Epithelial cell of esophagus (primary cell): ENCODE results near the gene DDX24.
A peak's percentile ranks its signal among the peaks of the same experiment; 100 is the strongest.

ENCODE experiments used
- DNase-seq: peaks from one replicate; pipeline ENCODE4 v3.0.0; 2010; ENCODE audit warnings: low read depth
- H3K4me3 ChIP-seq: 2 replicates; pipeline ENCODE4 v1.5.1; 2011; ENCODE audit warnings: mild to moderate bottlenecking, low read length, control low read depth
- TF ChIP-seq, protein P1 (sequence below): IDR thresholded peaks from 2 replicates; pipeline ENCODE4 v1.5.1; 2011; ENCODE audit warnings: low read depth, mild to moderate bottlenecking, low read length, control low read depth, inconsistent platforms; ENCODE audit not compliant: insufficient read depth; ENCODE audit errors: missing control alignments

DDX24 gene

GRCh38 chr14:94026889-94027469 lies 54.0 kb downstream of the DDX24 start:
- DNase-seq = no peak
- H3K4me3 ChIP-seq = peak overlapping the region; percentile 51
- TF ChIP-seq, protein P1, sequence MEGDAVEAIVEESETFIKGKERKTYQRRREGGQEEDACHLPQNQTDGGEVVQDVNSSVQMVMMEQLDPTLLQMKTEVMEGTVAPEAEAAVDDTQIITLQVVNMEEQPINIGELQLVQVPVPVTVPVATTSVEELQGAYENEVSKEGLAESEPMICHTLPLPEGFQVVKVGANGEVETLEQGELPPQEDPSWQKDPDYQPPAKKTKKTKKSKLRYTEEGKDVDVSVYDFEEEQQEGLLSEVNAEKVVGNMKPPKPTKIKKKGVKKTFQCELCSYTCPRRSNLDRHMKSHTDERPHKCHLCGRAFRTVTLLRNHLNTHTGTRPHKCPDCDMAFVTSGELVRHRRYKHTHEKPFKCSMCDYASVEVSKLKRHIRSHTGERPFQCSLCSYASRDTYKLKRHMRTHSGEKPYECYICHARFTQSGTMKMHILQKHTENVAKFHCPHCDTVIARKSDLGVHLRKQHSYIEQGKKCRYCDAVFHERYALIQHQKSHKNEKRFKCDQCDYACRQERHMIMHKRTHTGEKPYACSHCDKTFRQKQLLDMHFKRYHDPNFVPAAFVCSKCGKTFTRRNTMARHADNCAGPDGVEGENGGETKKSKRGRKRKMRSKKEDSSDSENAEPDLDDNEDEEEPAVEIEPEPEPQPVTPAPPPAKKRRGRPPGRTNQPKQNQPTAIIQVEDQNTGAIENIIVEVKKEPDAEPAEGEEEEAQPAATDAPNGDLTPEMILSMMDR = no peak

- DNase-seq = peak; percentile 99
- TF ChIP-seq, protein P1 = no peak
- peak within 1 kb of the TSS; percentile 51 for H3K4me3 ChIP-seq
Observed at GRCh38 chr14:94026173-94026888, 54.7 kb downstream of the DDX24 start, which contains the start of gene OTUB2. Gene OTUB2 (plus strand): TSS chr14:94026340. CDS start chr14:94026538, 198 bp downstream.

DNA sequence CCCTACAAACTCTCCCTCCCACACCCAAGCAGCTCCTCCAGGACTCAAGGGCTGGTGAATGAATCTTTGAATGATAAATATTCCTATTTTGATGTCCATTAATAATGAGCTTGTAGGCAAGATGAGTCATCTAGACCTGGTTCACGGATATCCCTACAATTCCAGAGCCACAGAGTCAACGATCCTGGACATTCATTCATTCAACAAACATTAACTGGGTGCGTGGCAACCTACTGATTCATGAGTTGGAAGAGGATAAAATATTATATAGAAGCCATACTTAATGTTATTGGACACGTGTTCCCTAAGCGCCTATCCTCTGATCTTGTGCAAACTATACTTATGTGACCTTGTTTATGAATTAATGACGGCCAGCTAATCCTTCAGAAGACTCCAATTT lies 55.3 kb downstream of the DDX24 start:
- TF ChIP-seq, protein P1 = no peak
- H3K4me3 ChIP-seq = peak overlapping the region; percentile 51
- DNase-seq = peak; percentile 60

DNA sequence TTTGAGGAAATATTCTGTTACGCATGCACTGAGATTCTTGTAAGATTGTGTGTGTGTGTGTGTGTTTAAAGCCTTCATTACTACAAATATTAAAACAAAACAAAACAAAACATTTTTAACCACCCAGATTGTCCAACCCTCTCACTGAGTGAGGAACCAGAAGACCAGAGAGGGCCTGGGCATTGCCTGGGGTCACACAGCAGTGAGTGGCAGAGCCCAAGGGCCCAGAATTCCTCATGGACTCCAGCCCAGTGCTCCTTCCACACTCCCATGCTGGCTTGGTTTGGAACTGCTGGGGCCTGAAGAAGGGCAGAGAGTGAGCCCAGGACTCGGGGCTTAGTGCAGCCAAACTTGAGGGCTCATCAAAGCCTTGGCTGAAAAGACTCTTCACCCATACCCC lies 56.5 kb downstream of the DDX24 start:
- DNase-seq = no peak
- TF ChIP-seq, protein P1 = no peak

DNA sequence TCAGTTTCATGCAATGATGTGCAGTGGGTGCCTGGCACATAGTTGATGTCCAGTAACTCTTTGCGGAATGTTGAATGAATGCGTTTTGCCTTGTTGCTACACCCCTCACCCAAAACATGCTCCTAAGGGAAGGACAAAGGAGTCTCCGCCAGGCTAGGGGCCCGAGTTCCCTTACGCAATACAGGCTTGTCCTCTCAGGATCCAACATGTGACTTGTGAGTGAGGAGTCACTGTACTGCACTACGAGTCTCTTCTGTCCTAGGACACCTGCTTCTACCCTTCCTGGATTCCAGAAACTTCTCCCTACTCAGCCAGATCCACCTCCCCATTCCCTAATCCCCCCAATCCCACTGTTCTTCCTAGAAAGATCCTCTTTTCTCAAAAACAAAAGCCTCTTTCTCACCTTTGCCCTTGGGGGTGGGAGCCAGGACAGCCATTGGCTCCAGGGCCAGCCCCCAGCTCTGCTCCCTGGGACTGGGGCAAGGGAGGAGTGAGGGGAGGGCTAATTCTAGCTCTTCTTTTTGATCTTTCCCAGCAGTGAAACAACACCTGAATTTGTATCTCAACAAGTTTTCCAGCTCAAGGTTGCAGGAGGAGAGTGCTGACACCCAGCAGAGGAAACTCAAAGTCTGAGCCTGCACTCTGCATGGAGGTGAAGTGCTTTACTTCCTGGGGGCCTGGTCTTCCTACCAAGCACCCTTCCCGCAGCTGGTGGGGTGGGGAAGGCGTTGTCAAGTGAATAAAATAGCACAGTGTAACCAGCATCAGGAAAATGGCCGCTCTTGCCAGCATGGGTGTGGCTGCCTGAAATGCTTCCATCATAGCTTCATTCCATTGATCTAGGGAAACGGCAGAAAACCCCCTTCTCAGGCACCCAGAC lies 58.2 kb downstream of the DDX24 start:
- TF ChIP-seq, protein P1 = no peak
- no peak overlapping the region for H3K4me3 ChIP-seq
- peak; percentile 37 for DNase-seq

More for the DNA sequence above, 56.5 kb downstream of the DDX24 start:
- H3K4me3 ChIP-seq = no peak overlapping the region

- TF ChIP-seq, protein P1 = no peak
- H3K4me3 ChIP-seq = no peak overlapping the region
- no peak for DNase-seq
Observed at GRCh38 chr14:94021416-94022157, 59.4 kb downstream of the DDX24 start.
